Measurements from ENCODE around the gene NRP2.

The NRP2 gene

DNA sequence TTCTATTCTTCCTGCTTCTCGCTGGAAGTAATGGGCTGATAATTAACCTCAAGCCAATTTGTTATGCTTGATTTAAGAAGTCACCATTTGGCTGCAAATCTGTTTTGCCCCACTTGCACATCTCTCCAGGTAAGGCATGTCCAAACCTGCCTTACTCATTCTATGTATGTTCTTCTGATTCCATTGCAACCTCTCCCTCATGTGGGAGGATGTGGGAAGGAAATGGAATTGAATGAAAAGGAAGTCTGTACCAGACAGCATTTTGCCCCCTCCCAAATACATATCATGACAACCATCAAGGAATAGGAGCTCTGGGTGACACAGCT, 131.7 kb downstream of the NRP2 start:
- CTCF ChIA-PET, result interaction anchor here (1.3 to 4.9 kb wide), 5 partner anchors 8 to 46 kb away, joined by 3 to 29 read pairs (median 3); no protein-coding TSS in a partner anchor

GRCh38 chr2:205815673-205816072, 133.4 kb downstream of the NRP2 start:
- Mint-ChIP-seq H3K27me3 (peaks cover 7% of the 10 kb centered on the region), H3K4me3 (no peak overlapping the region), H3K27ac (no peak overlapping the region), H3K36me3 (no peaks in the 10 kb centered on the region), H3K9me3 (no peaks in the 10 kb centered on the region), H3K4me1 (no peaks in the 10 kb centered on the region)
- DNase-seq, result no peak
- CTCF ChIA-PET, result interaction anchor here (1.1 to 4.9 kb wide), 4 partner anchors 10 to 41 kb away, joined by 3 to 29 read pairs (median 3); no protein-coding TSS in a partner anchor

More for the DNA sequence above, 131.7 kb downstream of the NRP2 start:
- H3K4me1 Mint-ChIP-seq, result no peaks in the 10 kb centered on the region
- peaks cover 6% of the 10 kb centered on the region for H3K27me3 Mint-ChIP-seq
- DNase-seq, result no peak
- no peaks in the 10 kb centered on the region for H3K9me3 Mint-ChIP-seq
- no peaks in the 10 kb centered on the region for H3K36me3 Mint-ChIP-seq
- H3K4me3 Mint-ChIP-seq, result no peak overlapping the region
- no peak overlapping the region for H3K27ac Mint-ChIP-seq

DNA sequence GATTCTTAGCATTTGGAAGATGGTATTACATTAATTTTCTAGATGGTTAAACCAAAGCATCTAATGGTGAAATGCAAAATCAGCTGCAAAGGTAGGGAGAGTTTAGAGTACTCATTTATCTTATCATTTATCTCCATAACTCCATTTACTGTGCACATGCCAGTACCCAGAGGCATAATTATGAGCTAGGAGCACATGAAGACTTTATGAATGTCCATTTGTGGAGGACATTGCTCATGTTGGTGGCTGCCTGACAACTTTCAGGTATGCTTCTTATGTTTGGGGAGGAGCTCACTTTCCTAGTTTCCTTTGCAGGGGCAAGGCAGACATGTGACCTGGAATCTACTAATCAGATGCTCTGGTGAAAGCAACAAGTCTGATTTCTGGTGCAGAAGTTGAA, 134.0 kb downstream of the NRP2 start:
- CTCF ChIA-PET, result interaction anchor here (1.2 to 4.9 kb wide), 3 partner anchors 10 to 41 kb away, joined by 3 to 29 read pairs (median 3); no protein-coding TSS in a partner anchor
- Mint-ChIP-seq H3K4me1 (no peaks in the 10 kb centered on the region), H3K27ac (no peak overlapping the region), H3K9me3 (no peaks in the 10 kb centered on the region), H3K4me3 (no peak overlapping the region), H3K36me3 (no peaks in the 10 kb centered on the region), H3K27me3 (peaks cover 11% of the 10 kb centered on the region)
- DNase-seq, result no peak

- Mint-ChIP-seq H3K4me1 (no peaks in the 10 kb centered on the region), H3K36me3 (no peaks in the 10 kb centered on the region), H3K9me3 (peaks cover 3% of the 10 kb centered on the region), H3K27ac (no peak overlapping the region), H3K4me3 (no peak overlapping the region), H3K27me3 (peaks cover 9% of the 10 kb centered on the region)
- CTCF ChIA-PET, result interaction anchor here (1.0 kb wide), 1 partner anchor 9 kb away, joined by 3 read pairs; no protein-coding TSS in a partner anchor
- DNase-seq, result no peak
Measured at GRCh38 chr2:205822579-205822978, 140.3 kb downstream of the NRP2 start.

- H3K9me3 Mint-ChIP-seq, result peaks cover 3% of the 10 kb centered on the region
Measured at GRCh38 chr2:205827809-205828365, 145.6 kb downstream of the NRP2 start.

GRCh38 chr2:205833864-205834263, 151.6 kb downstream of the NRP2 start:
- Mint-ChIP-seq H3K4me3 (no peak overlapping the region), H3K9me3 (no peaks in the 10 kb centered on the region), H3K27ac (no peak overlapping the region), H3K4me1 (no peaks in the 10 kb centered on the region), H3K27me3 (peaks cover 6% of the 10 kb centered on the region), H3K36me3 (no peaks in the 10 kb centered on the region)
- DNase-seq, result no peak
- CTCF ChIA-PET, result interaction anchor here (0.6 kb wide), 1 partner anchor 41 kb away, joined by 3 read pairs; no protein-coding TSS in a partner anchor

More at GRCh38 chr2:205827809-205828365, 145.6 kb downstream of the NRP2 start:
- CTCF ChIA-PET, result interaction anchor here (0.6 to 1.2 kb wide), 3 partner anchors 12 to 220 kb away, joined by 3 read pairs; no protein-coding TSS in a partner anchor
- Mint-ChIP-seq H3K27me3 (peaks cover 11% of the 10 kb centered on the region), H3K27ac (no peak overlapping the region), H3K4me3 (no peak overlapping the region), H3K36me3 (no peaks in the 10 kb centered on the region), H3K4me1 (no peaks in the 10 kb centered on the region)
- no peak for DNase-seq

- DNase-seq, result no peak
- Mint-ChIP-seq H3K4me3 (no peak overlapping the region), H3K36me3 (no peaks in the 10 kb centered on the region), H3K27me3 (peaks cover 9% of the 10 kb centered on the region), H3K4me1 (no peaks in the 10 kb centered on the region), H3K27ac (no peak overlapping the region), H3K9me3 (no peaks in the 10 kb centered on the region)
- CTCF ChIA-PET, result no interaction called here
Measured at GRCh38 chr2:205834796-205835195, 152.5 kb downstream of the NRP2 start.

DNA sequence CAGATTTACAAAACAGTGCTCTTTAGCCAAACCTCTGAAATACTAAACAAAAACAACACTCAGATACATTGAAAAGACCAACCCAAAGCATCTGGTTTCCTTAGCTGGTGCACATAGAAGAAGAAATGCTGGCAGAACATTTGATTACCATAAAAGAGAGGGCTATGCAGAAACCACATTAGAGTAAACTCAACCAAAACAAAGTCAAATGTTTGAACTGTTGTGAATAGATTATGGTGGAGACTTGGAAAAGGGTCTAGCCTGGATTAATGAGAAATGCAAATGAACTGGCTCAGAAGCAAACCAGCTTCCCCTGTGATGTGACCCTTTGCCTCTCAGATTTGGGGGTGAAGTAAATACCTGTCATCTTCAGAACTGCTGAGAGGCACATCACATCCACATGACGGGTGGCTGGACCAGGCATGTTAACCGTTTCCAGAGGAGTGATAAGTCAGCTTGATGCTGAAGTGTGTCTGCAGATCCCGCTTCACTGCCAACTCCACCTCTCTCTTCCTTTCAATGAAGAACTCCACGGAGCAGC, 153.0 kb downstream of the NRP2 start:
- Mint-ChIP-seq H3K4me3 (no peak overlapping the region), H3K9me3 (no peaks in the 10 kb centered on the region), H3K4me1 (no peaks in the 10 kb centered on the region), H3K27ac (no peak overlapping the region), H3K36me3 (no peaks in the 10 kb centered on the region), H3K27me3 (peaks cover 10% of the 10 kb centered on the region)
- DNase-seq, result no peak
- CTCF ChIA-PET, result no interaction called here

GRCh38 chr2:205835923-205836322, 153.6 kb downstream of the NRP2 start:
- peaks cover 10% of the 10 kb centered on the region for H3K27me3 Mint-ChIP-seq
- no peaks in the 10 kb centered on the region for H3K9me3 Mint-ChIP-seq
- DNase-seq, result no peak
- no peaks in the 10 kb centered on the region for H3K4me1 Mint-ChIP-seq
- no peaks in the 10 kb centered on the region for H3K36me3 Mint-ChIP-seq
- H3K4me3 Mint-ChIP-seq, result no peak overlapping the region
- CTCF ChIA-PET, result no interaction called here
- H3K27ac Mint-ChIP-seq, result no peak overlapping the region

DNA sequence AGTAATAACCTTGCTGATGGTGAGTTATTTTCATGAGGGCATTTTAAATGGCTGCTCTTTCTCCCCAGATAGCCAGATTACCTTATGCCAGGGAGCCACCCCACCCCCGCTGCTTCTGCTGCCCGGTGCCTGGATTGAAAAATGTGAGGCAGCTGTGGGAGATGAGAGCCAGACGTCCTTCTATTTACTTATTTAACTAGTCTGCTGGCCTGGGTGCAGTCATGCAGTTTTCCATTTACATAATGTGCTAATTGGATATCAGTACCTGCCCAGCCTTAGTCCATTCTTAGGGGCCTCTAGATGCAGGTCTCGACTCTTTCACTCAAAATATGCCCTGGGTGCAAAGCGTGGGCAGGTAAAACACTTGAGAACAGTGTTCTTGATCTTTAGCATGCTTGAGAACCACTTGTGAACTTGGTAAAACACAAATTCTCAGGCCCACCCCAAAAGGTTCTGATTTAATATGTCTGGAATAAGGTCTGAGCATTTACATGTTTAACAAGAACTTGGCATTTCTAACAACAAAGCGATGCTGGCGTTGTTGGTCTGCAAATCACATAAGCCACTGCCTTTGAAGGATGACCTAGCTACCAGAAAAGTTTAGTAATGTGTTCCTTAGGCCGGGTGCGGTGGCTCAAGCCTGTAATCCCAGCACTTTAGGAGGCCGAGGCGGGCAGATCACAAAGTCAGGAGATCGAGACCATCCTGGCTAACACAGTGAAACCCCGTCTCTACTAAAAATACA, 154.3 kb downstream of the NRP2 start:
- Mint-ChIP-seq H3K4me1 (no peaks in the 10 kb centered on the region), H3K9me3 (no peaks in the 10 kb centered on the region), H3K27me3 (peaks cover 10% of the 10 kb centered on the region), H3K27ac (no peak overlapping the region), H3K4me3 (no peak overlapping the region), H3K36me3 (no peaks in the 10 kb centered on the region)
- DNase-seq, result no peak
- CTCF ChIA-PET, result no interaction called here

DNA sequence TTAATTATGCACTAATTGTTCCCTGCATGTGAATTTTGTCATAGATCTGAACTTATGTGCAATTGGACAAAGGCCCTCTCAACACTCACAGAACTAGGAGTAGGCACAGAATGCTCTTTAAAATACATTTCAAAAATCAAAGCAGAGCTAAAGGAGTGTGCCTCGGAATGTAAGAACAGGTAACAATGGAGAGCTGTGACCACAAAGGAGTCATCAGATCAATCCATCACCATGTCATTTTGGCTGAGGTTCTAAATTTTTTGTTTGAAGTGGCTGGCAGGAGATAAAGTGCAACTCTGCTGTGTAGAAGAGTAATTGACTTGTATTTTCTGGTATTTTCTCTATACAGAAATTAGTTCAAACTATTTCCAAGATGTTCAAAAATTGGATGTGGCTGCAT, 155.4 kb downstream of the NRP2 start:
- CTCF ChIA-PET, result no interaction called here
- Mint-ChIP-seq H3K36me3 (no peaks in the 10 kb centered on the region), H3K4me3 (no peak overlapping the region), H3K27ac (no peak overlapping the region), H3K27me3 (peaks cover 10% of the 10 kb centered on the region), H3K9me3 (no peaks in the 10 kb centered on the region), H3K4me1 (no peaks in the 10 kb centered on the region)
- no peak for DNase-seq

- Mint-ChIP-seq H3K27ac (no peak overlapping the region), H3K27me3 (peaks cover 8% of the 10 kb centered on the region), H3K36me3 (no peaks in the 10 kb centered on the region), H3K9me3 (no peaks in the 10 kb centered on the region), H3K4me1 (no peaks in the 10 kb centered on the region), H3K4me3 (no peak overlapping the region)
- DNase-seq, result no peak
- CTCF ChIA-PET, result no interaction called here
Measured at GRCh38 chr2:205845446-205845845, 163.1 kb downstream of the NRP2 start.

Measured in activated naive CD4-positive, alpha-beta T cell treated with anti-CD3 and anti-CD28 coated beads, Interleukin-2, amount 10 ng/mL, durations not matched to agents 7 days and 5 days (primary cell).